ENCODE data around the gene PHF14. TPM values are rescaled to one million over a fixed set of nuclear protein-coding genes. Genes with fewer than 3 reads are reported as not detected.

The PHF14 gene
- total RNA-seq, 4 donors from 2014 or later = 23.0 to 50.7 (median 29.1) TPM

GRCh38 chr7:11206177-11206899, 232.7 kb downstream of the PHF14 start:
- WGBS = 72% methylated on average over 4 of the region's 4 CpGs

GRCh38 chr7:11207565-11207964, 233.9 kb downstream of the PHF14 start:
- Histone ChIP-seq H3K9me3 (no peaks in the 10 kb centered on the region), H3K4me1 (peaks cover 0 to 10% (median 5%) of the 10 kb centered on the region in 4 donors), H3K4me3 (no peak overlapping the region), H3K27ac (replicated peaks in 1 of 4) (no peak overlapping the region), H3K27me3 (no peaks in the 10 kb centered on the region), H3K36me3 (no peaks in the 10 kb centered on the region)
- no peak for TF ChIP-seq EP300 (IDR thresholded peaks at IDR 0.05)
- no peak for TF ChIP-seq POLR2A (IDR thresholded peaks at IDR 0.05; ENCODE audit: low read depth)
- no peak for TF ChIP-seq CTCF (IDR thresholded peaks at IDR 0.05)
- TF ChIP-seq POLR2AphosphoS5 (IDR thresholded peaks at IDR 0.05) = no peak
- WGBS = 90% methylated on average over 3 of the region's 3 CpGs
- DNase-seq (ENCODE audit: extremely low spot score) = no peak
- intact Hi-C loops (cut with DNase I) = no loop called here

More at GRCh38 chr7:11206177-11206899, 232.7 kb downstream of the PHF14 start:
- TF ChIP-seq CTCF (IDR thresholded peaks at IDR 0.05) (no peak), POLR2AphosphoS5 (IDR thresholded peaks at IDR 0.05) (no peak), POLR2A (IDR thresholded peaks at IDR 0.05; ENCODE audit: low read depth) (no peak), EP300 (IDR thresholded peaks at IDR 0.05) (no peak)
- Histone ChIP-seq H3K4me3 (no peak overlapping the region), H3K36me3 (no peaks in the 10 kb centered on the region), H3K4me1 (no peaks in the 10 kb centered on the region), H3K27ac (replicated peaks in 1 of 4) (no peak overlapping the region), H3K27me3 (no peaks in the 10 kb centered on the region), H3K9me3 (no peaks in the 10 kb centered on the region)
- intact Hi-C loops (cut with DNase I) = no loop called here
- DNase-seq (ENCODE audit: extremely low spot score) = no peak

- intact Hi-C loops (cut with DNase I) = no loop called here
- Histone ChIP-seq H3K27me3 (no peaks in the 10 kb centered on the region), H3K27ac (replicated peaks in 1 of 4) (no peak overlapping the region), H3K4me3 (no peak overlapping the region), H3K36me3 (no peaks in the 10 kb centered on the region), H3K4me1 (peaks cover 0 to 19% (median 15%) of the 10 kb centered on the region in 4 donors), H3K9me3 (no peaks in the 10 kb centered on the region)
- DNase-seq (ENCODE audit: extremely low spot score) = no peak
- no peak for TF ChIP-seq POLR2AphosphoS5 (IDR thresholded peaks at IDR 0.05)
- no peak for TF ChIP-seq CTCF (IDR thresholded peaks at IDR 0.05)
- no peak for TF ChIP-seq POLR2A (IDR thresholded peaks at IDR 0.05; ENCODE audit: low read depth)
- no peak for TF ChIP-seq EP300 (IDR thresholded peaks at IDR 0.05)
- 77% methylated on average over 5 of the region's 5 CpGs for WGBS
These were observed 235.3 kb downstream of the PHF14 start for GRCh38 chr7:11208883-11209465.

- H3K27me3 ChIP-seq = no peaks in the 10 kb centered on the region
- no peak overlapping the region for H3K27ac ChIP-seq (replicated peaks in 1 of 4)
- no peaks in the 10 kb centered on the region for H3K36me3 ChIP-seq
- H3K4me3 ChIP-seq = no peak overlapping the region
- TF ChIP-seq EP300 (IDR thresholded peaks at IDR 0.05) (no peak), POLR2A (IDR thresholded peaks at IDR 0.05; ENCODE audit: low read depth) (no peak), CTCF (IDR thresholded peaks at IDR 0.05) (no peak), POLR2AphosphoS5 (IDR thresholded peaks at IDR 0.05) (no peak)
- intact Hi-C loops (cut with DNase I) = no loop called here
- H3K4me1 ChIP-seq = peaks cover 0 to 19% (median 15%) of the 10 kb centered on the region in 4 donors
- no peaks in the 10 kb centered on the region for H3K9me3 ChIP-seq
- 88% methylated on average over 2 of the region's 2 CpGs for WGBS
- DNase-seq (ENCODE audit: extremely low spot score) = no peak
These were observed 236.7 kb downstream of the PHF14 start for GRCh38 chr7:11210374-11210773.
